AG04450 (cell line): ENCODE results near the gene HIP1. TPM values are rescaled to one million over a fixed set of nuclear protein-coding genes. Genes with fewer than 3 reads are reported as not detected.

Experiments used
- CTCF ChIA-PET: fragments of 300-600, 350-600 bp; formaldehyde crosslinking; extraction: SDS; loops from one replicate; lab custom pipeline; 2022; ENCODE audit warnings: antibody characterized with exemption, inconsistent platforms; lab: Charles Lee
- POLR2A ChIA-PET: fragments of 350-600 bp; formaldehyde crosslinking; extraction: SDS; loops from one replicate; lab custom pipeline; 2021; ENCODE audit warnings: antibody characterized with exemption, inconsistent platforms; lab: Yijun Ruan, JAX
- DNase-seq: peaks from one replicate; pipeline ENCODE4 v3.0.0-alpha.2; 2011; ENCODE audit warnings: low read depth, low spot score
- H3K27ac ChIP-seq: one replicate; pipeline ENCODE4 v1.5.1; 2012; ENCODE audit warnings: low read depth, low read length, control low read depth
- H3K27me3 ChIP-seq: one replicate; pipeline ENCODE4 v1.6.0; 2012; ENCODE audit warnings: low read length; ENCODE audit not compliant: control insufficient read depth, insufficient read depth
- H3K4me3 ChIP-seq: 2 replicates; pipeline ENCODE4 v1.5.1; 2011; ENCODE audit warnings: mild to moderate bottlenecking, low read depth, low read length, control low read depth
- H3K9me3 ChIP-seq: 2 replicates; pipeline ENCODE4 v1.5.1; 2012; ENCODE audit warnings: low read length; ENCODE audit not compliant: control insufficient read depth, insufficient read depth
- CTCF ChIP-seq: IDR thresholded peaks from 2 replicates; pipeline ENCODE4 v1.5.1; 2011; ENCODE audit warnings: low read depth, low read length, control low read depth, inconsistent platforms
- polyA plus RNA-seq: library from polyadenylated mRNA; depleted of rRNA; stranded (reverse); fragments of >200 nt; gene quantifications from 2 replicates; pipeline ENCODE4 v1.2.3, GENCODE V29; 2011

The HIP1 gene
- polyA plus RNA-seq, 1 experiment: 13.7 TPM

- TF ChIP-seq CTCF: no peak
- H3K27me3 ChIP-seq: no peaks in the 10 kb centered on the region
- POLR2A ChIA-PET: interaction anchor here (0.6 to 1.0 kb wide), 2 partner anchors 47 to 97 kb away, joined by 3 to 5 read pairs; no protein-coding TSS in a partner anchor
- peak; percentile 26 for DNase-seq
- CTCF ChIA-PET: no interaction called here
- H3K4me3 ChIP-seq: no peak overlapping the region
- H3K27ac ChIP-seq: peak overlapping the region; percentile 70
- H3K9me3 ChIP-seq: peaks cover 16% of the 10 kb centered on the region
Measured at GRCh38 chr7:75624134-75624832, 114.5 kb downstream of the HIP1 start.

DNA sequence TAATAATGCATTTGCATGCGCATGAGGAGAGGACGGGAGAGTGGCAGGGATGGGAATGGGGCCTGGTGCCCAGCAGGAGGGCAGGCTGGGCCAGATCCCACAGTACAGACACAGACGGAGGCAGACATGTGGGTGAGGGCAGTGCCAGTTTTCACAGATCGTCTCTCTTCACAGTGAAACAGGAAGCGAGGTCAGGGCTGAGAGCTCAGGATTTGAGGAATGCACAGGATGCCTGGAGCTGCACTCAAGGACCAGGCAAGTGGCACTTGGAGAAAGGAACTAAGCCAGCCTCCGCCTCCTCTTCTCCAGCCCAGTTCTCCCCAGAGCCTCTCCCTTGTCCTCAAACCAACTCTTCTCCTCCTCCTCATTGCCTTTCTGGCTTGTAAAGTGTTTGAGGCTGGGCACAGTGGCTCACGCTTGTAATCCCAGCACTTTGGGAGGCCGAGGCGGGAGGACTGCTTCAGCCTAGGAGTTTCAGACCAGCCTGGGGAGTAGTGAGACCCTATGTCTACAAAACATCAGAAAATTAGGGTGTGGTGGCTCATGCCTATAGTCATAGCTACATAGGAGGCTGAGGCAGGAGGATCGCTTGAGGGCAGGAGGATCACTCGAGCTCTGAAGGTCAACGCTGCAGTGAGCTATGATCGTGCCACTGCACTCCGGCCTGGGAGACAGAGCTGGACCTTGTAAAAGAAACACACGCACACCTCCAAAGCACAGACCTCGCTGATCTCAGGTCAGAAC is 115.2 kb downstream of the HIP1 start:
- H3K27me3 ChIP-seq: no peaks in the 10 kb centered on the region
- ChIA-PET CTCF (interaction anchor here (0.6 kb wide), 1 partner anchor 470 kb away, joined by 5 read pairs; no protein-coding TSS in a partner anchor), POLR2A (interaction anchor here (0.6 to 1.0 kb wide), 2 partner anchors 48 to 97 kb away, joined by 3 to 5 read pairs; no protein-coding TSS in a partner anchor)
- no peak for TF ChIP-seq CTCF
- no peak for DNase-seq
- H3K9me3 ChIP-seq: peaks cover 9% of the 10 kb centered on the region
- H3K27ac ChIP-seq: peak overlapping the region; percentile 70
- H3K4me3 ChIP-seq: no peak overlapping the region

DNA sequence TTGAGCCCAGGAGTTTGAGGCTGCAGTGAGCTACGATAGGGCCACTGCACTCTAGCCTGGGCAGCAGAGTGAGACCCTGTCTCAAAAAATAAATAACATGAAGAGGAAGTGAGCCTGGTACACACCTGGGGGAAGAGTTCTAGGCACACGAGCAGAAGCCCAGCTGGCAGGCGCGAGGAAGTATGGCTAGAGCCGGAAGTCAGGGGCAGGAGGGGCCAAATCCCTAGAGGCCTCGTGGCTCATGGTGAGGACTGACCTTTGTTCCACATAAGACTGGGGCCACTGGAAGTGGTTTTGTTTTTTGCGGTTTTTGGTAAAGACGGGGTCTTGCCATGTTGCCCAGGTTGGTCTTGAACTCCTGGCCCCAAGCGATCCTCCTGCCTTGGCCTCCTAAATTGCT is 117.6 kb downstream of the HIP1 start:
- no peak for DNase-seq
- H3K4me3 ChIP-seq: no peak overlapping the region
- no peaks in the 10 kb centered on the region; the same call in 1 of the 2 replicates for H3K9me3 ChIP-seq
- CTCF ChIA-PET: no interaction called here
- TF ChIP-seq CTCF: no peak
- H3K27me3 ChIP-seq: no peaks in the 10 kb centered on the region
- POLR2A ChIA-PET: no interaction called here
- H3K27ac ChIP-seq: no peak overlapping the region

- H3K9me3 ChIP-seq: no peaks in the 10 kb centered on the region
- ChIA-PET CTCF (interaction anchor here (0.5 kb wide), 1 partner anchor 1764 kb away, joined by 3 read pairs; no protein-coding TSS in a partner anchor), POLR2A (no interaction called here)
- TF ChIP-seq CTCF: no peak
- DNase-seq: no peak
- H3K27ac ChIP-seq: no peak overlapping the region
- no peak overlapping the region for H3K4me3 ChIP-seq
- no peaks in the 10 kb centered on the region for H3K27me3 ChIP-seq
Measured at GRCh38 chr7:75619636-75620035, 119.1 kb downstream of the HIP1 start.
